CD4-positive, alpha-beta T cell (primary cell): ENCODE measurements around the gene ACYP1. TPM values are rescaled to one million over a fixed set of nuclear protein-coding genes. Genes with fewer than 3 reads are reported as not detected.

ENCODE experiments used
- ATAC-seq: fragments of 200-7000 bp; cut with Tn5 transposase; one replicate; pipeline ENCODE4 v1.10.0; 2022; ENCODE audit warnings: mild to moderate bottlenecking; ENCODE audit not compliant: poor library complexity
- CTCF ChIA-PET: fragments of 350-600 bp; sonication (Branson Sonifier 250); formaldehyde crosslinking; loops from one replicate; lab custom pipeline; 2021; ENCODE audit warnings: antibody characterized with exemption, inconsistent platforms; lab: Charles Lee
- POLR2A ChIA-PET: fragments of 350-600 bp; sonication (Branson Sonifier 250); formaldehyde crosslinking; loops from one replicate; lab custom pipeline; 2021; ENCODE audit warnings: antibody characterized with exemption, inconsistent platforms; lab: Charles Lee
- DNase-seq, 14 experiments: peaks; one replicate each; pipeline ENCODE4 v3.0.0-alpha.2; 2013 to 2020; ENCODE audit warnings: mixed read lengths in 2 of 14
- H3K27ac ChIP-seq, 2 donors: one replicate each; pipeline versions ENCODE4 v1.5.1 to v1.7.0; 2013; ENCODE audit warnings: low read length in 2 of 2, low read depth in 1 of 2, mild to moderate bottlenecking in 1 of 2
- H3K27me3 ChIP-seq, 2 experiments: 1 replicate in 1 of 2; 2 replicates in 1 of 2; pipeline versions ENCODE4 v1.6.1 to v1.7.0; 2013; ENCODE audit warnings: low read length in 2 of 2, control low read depth in 1 of 2, mild to moderate bottlenecking in 1 of 2, moderate library complexity in 1 of 2; ENCODE audit not compliant: insufficient read depth in 2 of 2, control insufficient read depth in 1 of 2
- H3K36me3 ChIP-seq: one replicate; pipeline ENCODE4 v1.6.1; 2013; ENCODE audit warnings: low read length, control low read depth; ENCODE audit not compliant: insufficient read depth
- H3K4me1 ChIP-seq: one replicate; pipeline ENCODE4 v1.6.1; 2013; ENCODE audit warnings: low read length, control low read depth; ENCODE audit not compliant: insufficient read depth
- H3K4me3 ChIP-seq: one replicate; pipeline ENCODE4 v1.5.1; 2013; ENCODE audit warnings: mild to moderate bottlenecking, low read length, moderate library complexity
- H3K9me3 ChIP-seq, 2 experiments: 1 replicate in 1 of 2; 2 replicates in 1 of 2; pipeline versions ENCODE4 v1.6.1 to v1.7.0; 2013; ENCODE audit warnings: low read length in 2 of 2, mild to moderate bottlenecking in 2 of 2, control low read depth in 1 of 2, moderate library complexity in 1 of 2; ENCODE audit not compliant: control insufficient read depth in 1 of 2, insufficient read depth in 1 of 2
- H3K27ac Mint-ChIP-seq: one replicate; pipeline ENCODE4 v1.8.0; 2020; ENCODE audit warnings: mixed read lengths
- H3K27me3 Mint-ChIP-seq: one replicate; pipeline ENCODE4 v1.8.0; 2021; ENCODE audit warnings: mixed read lengths
- H3K36me3 Mint-ChIP-seq: one replicate; pipeline ENCODE4 v1.8.0; 2021; ENCODE audit warnings: low read depth, mixed read lengths
- H3K4me1 Mint-ChIP-seq: one replicate; pipeline ENCODE4 v1.8.0; 2021; ENCODE audit warnings: low read depth, mixed read lengths
- H3K4me3 Mint-ChIP-seq: one replicate; pipeline ENCODE4 v1.8.0; 2020; ENCODE audit warnings: mild to moderate bottlenecking, mixed read lengths
- H3K9me3 Mint-ChIP-seq: one replicate; pipeline ENCODE4 v1.8.0; 2020; ENCODE audit warnings: mixed read lengths
- CTCF ChIP-seq: fragments of 200-600 bp; IDR thresholded peaks from one replicate; pipeline ENCODE4 v1.8.0; 2022; ENCODE audit warnings: antibody characterized with exemption, mild to moderate bottlenecking
- intact Hi-C, 2 experiments: fragments of 100-400 bp; cut with DNase I in 1 of 2; cut with micrococcal nuclease in 1 of 2; formaldehyde crosslinking; loops; one replicate each; pipeline versions ENCODE4 v1.15.1 to v1.9.0; 2023 to 2025; cut with DNase I, micrococcal nuclease
- total RNA-seq, 174 experiments: library from RNA in 2 of 174; stranded (reverse) in 2 of 174; gene quantifications; one replicate each; pipeline ENCODE4 v1.2.3 and lab custom pipeline; 2021 to 2026

Gene ACYP1
- total RNA-seq, 2 experiments from 2014 or later: 7.9 to 9.4 TPM

- no peaks in the 10 kb centered on the region for H3K27me3 Mint-ChIP-seq
- intact Hi-C loops: no loop called here
- Histone ChIP-seq H3K27me3 (no peaks in the 10 kb centered on the region), H3K36me3 (peaks cover 71% of the 10 kb centered on the region), H3K9me3 (no peaks in the 10 kb centered on the region), H3K4me3 (no peak overlapping the region), H3K27ac (no peak overlapping the region), H3K4me1 (no peaks in the 10 kb centered on the region)
- peaks cover 77% of the 10 kb centered on the region for H3K36me3 Mint-ChIP-seq
- no peak for TF ChIP-seq CTCF
- no peaks in the 10 kb centered on the region for H3K4me1 Mint-ChIP-seq
- DNase-seq: no peak
- no peak for ATAC-seq
- no peak overlapping the region for H3K27ac Mint-ChIP-seq
- ChIA-PET CTCF (no interaction called here), POLR2A (interaction anchor here (1.0 kb wide), 1 partner anchor 15 kb away, joined by 3 read pairs; no protein-coding TSS in a partner anchor)
- H3K4me3 Mint-ChIP-seq: no peak overlapping the region
- no peaks in the 10 kb centered on the region for H3K9me3 Mint-ChIP-seq
Measured at GRCh38 chr14:75092698-75093097, 28.9 kb upstream of the ACYP1 start.

- POLR2A ChIA-PET: no interaction called here
- Histone ChIP-seq H3K9me3 (no peaks in the 10 kb centered on the region), H3K36me3 (peaks cover 71% of the 10 kb centered on the region), H3K27ac (no peak overlapping the region), H3K4me3 (no peak overlapping the region), H3K27me3 (no peaks in the 10 kb centered on the region), H3K4me1 (no peaks in the 10 kb centered on the region)
- Mint-ChIP-seq H3K36me3 (peaks cover 77% of the 10 kb centered on the region), H3K27me3 (no peaks in the 10 kb centered on the region), H3K27ac (no peak overlapping the region), H3K9me3 (no peaks in the 10 kb centered on the region), H3K4me3 (no peak overlapping the region), H3K4me1 (no peaks in the 10 kb centered on the region)
- no peak for TF ChIP-seq CTCF
- CTCF ChIA-PET: no interaction called here
- ATAC-seq (no peak), DNase-seq (no peak)
- intact Hi-C loops: no loop called here
Measured at GRCh38 chr14:75091251-75091650, 27.4 kb upstream of the ACYP1 start.

GRCh38 chr14:75090353-75090752 is 26.5 kb upstream of the ACYP1 start:
- no peak overlapping the region for H3K27ac Mint-ChIP-seq
- CTCF ChIA-PET: interaction anchor here (3.0 kb wide), 1 partner anchor 230 kb away, joined by 22 read pairs; no protein-coding TSS in a partner anchor
- H3K4me1 Mint-ChIP-seq: no peaks in the 10 kb centered on the region

More at GRCh38 chr14:75090353-75090752, 26.5 kb upstream of the ACYP1 start:
- no peak for DNase-seq
- ATAC-seq: no peak
- intact Hi-C loops: no loop called here
- peaks cover 71% of the 10 kb centered on the region for H3K36me3 ChIP-seq
- no peak overlapping the region for H3K4me3 Mint-ChIP-seq
- no peaks in the 10 kb centered on the region for H3K9me3 ChIP-seq
- H3K27me3 Mint-ChIP-seq: no peaks in the 10 kb centered on the region
- H3K36me3 Mint-ChIP-seq: peaks cover 77% of the 10 kb centered on the region
- no peak for TF ChIP-seq CTCF
- POLR2A ChIA-PET: interaction anchor here (0.7 kb wide), 1 partner anchor 78 kb away, joined by 4 read pairs; no protein-coding TSS in a partner anchor
- H3K4me1 ChIP-seq: no peaks in the 10 kb centered on the region
- H3K4me3 ChIP-seq: no peak overlapping the region
- H3K27me3 ChIP-seq: no peaks in the 10 kb centered on the region
- no peaks in the 10 kb centered on the region for H3K9me3 Mint-ChIP-seq
- H3K27ac ChIP-seq: no peak overlapping the region
